ENCODE measurements around the gene NEUROD4. TPM values are rescaled to one million over a fixed set of nuclear protein-coding genes. Genes with fewer than 3 reads are reported as not detected.

The NEUROD4 gene
- polyA plus RNA-seq, 1 of the 3 experiments (the other 2 are of a cell fraction), result not detected

GRCh38 chr12:54975875-54976274 is 43.9 kb upstream of the NEUROD4 start:
- no peak overlapping the region for H3K27ac ChIP-seq (ENCODE audit: low read depth in 2 of 2, low read length in 1 of 2)
- CTCF ChIA-PET, result interaction anchor here (0.9 to 3.3 kb wide), 3 partner anchors 17 to 93 kb away, joined by 3 to 11 read pairs (median 4); no protein-coding TSS in a partner anchor

GRCh38 chr12:54977155-54977554 is 42.6 kb upstream of the NEUROD4 start:
- Histone ChIP-seq H3K9me2 (no peaks in the 10 kb centered on the region), H2AFZ (ENCODE audit: low read depth) (no peak overlapping the region), H3K27me3 (ENCODE audit: insufficient read depth) (peaks cover 9% of the 10 kb centered on the region; the same call in 1 of the 2 replicates), H4K20me1 (ENCODE audit: insufficient read depth) (no peaks in the 10 kb centered on the region), H3K4me2 (no peak overlapping the region), H3K27ac (ENCODE audit: low read depth in 2 of 2, low read length in 1 of 2) (no peak overlapping the region), H3K79me2 (ENCODE audit: insufficient read depth) (no peaks in the 10 kb centered on the region), H3K4me3 (ENCODE audit: low read depth in 2 of 2, low read length in 1 of 2) (no peak overlapping the region), H3K36me3 (replicated peaks in 1 of 2; ENCODE audit: control insufficient read depth in 1 of 2, insufficient read depth in 2 of 2, low read length in 1 of 2) (no peaks in the 10 kb centered on the region), H3K9me3 (no peaks in the 10 kb centered on the region), H3F3A (replicated peaks; ENCODE audit: insufficient read depth) (no peaks in the 10 kb centered on the region), H3K9ac (no peak overlapping the region), H3K4me1 (ENCODE audit: control insufficient read depth in 1 of 2, insufficient read depth in 2 of 2, low read depth in 1 of 2, low read length in 1 of 2) (no peaks in the 10 kb centered on the region)
- TF ChIP-seq TEAD4 (IDR thresholded peaks at IDR 0.05; ENCODE audit: borderline replicate concordance, insufficient read depth), result no peak
- no peak for TF ChIP-seq EZH2phosphoT487 (IDR thresholded peaks at IDR 0.05; ENCODE audit: borderline replicate concordance, low read depth)
- no peak for TF ChIP-seq CHD2 (IDR thresholded peaks at IDR 0.05; ENCODE audit: low read length, partially characterized antibody)
- no peak for TF ChIP-seq RAD21 (IDR thresholded peaks at IDR 0.05; ENCODE audit: low read length)
- no peak for TF ChIP-seq NFIC (IDR thresholded peaks at IDR 0.05; ENCODE audit: borderline replicate concordance)
- no peak for TF ChIP-seq MXI1 (IDR thresholded peaks at IDR 0.05; ENCODE audit: low read depth, low read length)
- TF ChIP-seq GABPA (IDR thresholded peaks at IDR 0.05; ENCODE audit: low read depth), result no peak
- TF ChIP-seq EP300 (IDR thresholded peaks at IDR 0.05; ENCODE audit: borderline replicate concordance in 1 of 2, low read depth in 1 of 2, low read length in 1 of 2), result no peak
- no peak for TF ChIP-seq RXRA (IDR thresholded peaks at IDR 0.05; ENCODE audit: borderline replicate concordance, low read depth)
- 0% methylated on average over 3 of the region's 3 CpGs for WGBS (ENCODE audit: low lambda C conversion rate)
- ChIA-PET CTCF (interaction anchor here (2.2 kb wide), 1 partner anchor 17 kb away, joined by 5 read pairs; no protein-coding TSS in a partner anchor), POLR2A (no interaction called here)
- no peak for DNase-seq

More at GRCh38 chr12:54975875-54976274, 43.9 kb upstream of the NEUROD4 start:
- POLR2A ChIA-PET, result no interaction called here
- 2% methylated on average over 6 of the region's 6 CpGs for WGBS (ENCODE audit: low lambda C conversion rate)
- no peak overlapping the region for H3K9ac ChIP-seq
- H3K4me2 ChIP-seq, result no peak overlapping the region
- peaks cover 9% of the 10 kb centered on the region; the same call in 1 of the 2 replicates for H3K27me3 ChIP-seq (ENCODE audit: insufficient read depth)
- H2AFZ ChIP-seq (ENCODE audit: low read depth), result no peak overlapping the region
- H3K4me3 ChIP-seq (ENCODE audit: low read depth in 2 of 2, low read length in 1 of 2), result no peak overlapping the region
- H3K9me2 ChIP-seq, result no peaks in the 10 kb centered on the region
- H3K4me1 ChIP-seq (ENCODE audit: control insufficient read depth in 1 of 2, insufficient read depth in 2 of 2, low read depth in 1 of 2, low read length in 1 of 2), result no peaks in the 10 kb centered on the region
- no peaks in the 10 kb centered on the region for H4K20me1 ChIP-seq (ENCODE audit: insufficient read depth)
- H3F3A ChIP-seq (replicated peaks; ENCODE audit: insufficient read depth), result no peaks in the 10 kb centered on the region
- no peak for DNase-seq
- TF ChIP-seq CTCF (IDR thresholded peaks at IDR 0.05), result no peak
- H3K9me3 ChIP-seq, result no peaks in the 10 kb centered on the region
- no peaks in the 10 kb centered on the region for H3K36me3 ChIP-seq (replicated peaks in 1 of 2; ENCODE audit: control insufficient read depth in 1 of 2, insufficient read depth in 2 of 2, low read length in 1 of 2)
- H3K79me2 ChIP-seq (ENCODE audit: insufficient read depth), result no peaks in the 10 kb centered on the region

- no peaks in the 10 kb centered on the region for H4K20me1 ChIP-seq (ENCODE audit: insufficient read depth)
- no peak overlapping the region for H3K9ac ChIP-seq
- peaks cover 9% of the 10 kb centered on the region; the same call in 1 of the 2 replicates for H3K27me3 ChIP-seq (ENCODE audit: insufficient read depth)
- no peak for DNase-seq
- CTCF ChIA-PET, result interaction anchor here (2.2 kb wide), 1 partner anchor 16 kb away, joined by 5 read pairs; no protein-coding TSS in a partner anchor
- H3K4me2 ChIP-seq, result no peak overlapping the region
- POLR2A ChIA-PET, result no interaction called here
- H3K36me3 ChIP-seq (replicated peaks in 1 of 2; ENCODE audit: control insufficient read depth in 1 of 2, insufficient read depth in 2 of 2, low read length in 1 of 2), result no peaks in the 10 kb centered on the region
- no peak overlapping the region for H2AFZ ChIP-seq (ENCODE audit: low read depth)
- no peaks in the 10 kb centered on the region for H3F3A ChIP-seq (replicated peaks; ENCODE audit: insufficient read depth)
- H3K4me3 ChIP-seq (ENCODE audit: low read depth in 2 of 2, low read length in 1 of 2), result no peak overlapping the region
- 4% methylated on average over 5 of the region's 5 CpGs for WGBS (ENCODE audit: low lambda C conversion rate)
- H3K79me2 ChIP-seq (ENCODE audit: insufficient read depth), result no peaks in the 10 kb centered on the region
- H3K9me2 ChIP-seq, result no peaks in the 10 kb centered on the region
- H3K9me3 ChIP-seq, result no peaks in the 10 kb centered on the region
- no peak overlapping the region for H3K27ac ChIP-seq (ENCODE audit: low read depth in 2 of 2, low read length in 1 of 2)
- no peaks in the 10 kb centered on the region for H3K4me1 ChIP-seq (ENCODE audit: control insufficient read depth in 1 of 2, insufficient read depth in 2 of 2, low read depth in 1 of 2, low read length in 1 of 2)
- TF ChIP-seq TCF12 (IDR thresholded peaks at IDR 0.05), result no peak
- TF ChIP-seq YY1 (IDR thresholded peaks at IDR 0.05; ENCODE audit: low read depth), result no peak
- no peak for TF ChIP-seq MEF2A (IDR thresholded peaks at IDR 0.05; ENCODE audit: borderline replicate concordance, low read depth)
- TF ChIP-seq, protein P1, sequence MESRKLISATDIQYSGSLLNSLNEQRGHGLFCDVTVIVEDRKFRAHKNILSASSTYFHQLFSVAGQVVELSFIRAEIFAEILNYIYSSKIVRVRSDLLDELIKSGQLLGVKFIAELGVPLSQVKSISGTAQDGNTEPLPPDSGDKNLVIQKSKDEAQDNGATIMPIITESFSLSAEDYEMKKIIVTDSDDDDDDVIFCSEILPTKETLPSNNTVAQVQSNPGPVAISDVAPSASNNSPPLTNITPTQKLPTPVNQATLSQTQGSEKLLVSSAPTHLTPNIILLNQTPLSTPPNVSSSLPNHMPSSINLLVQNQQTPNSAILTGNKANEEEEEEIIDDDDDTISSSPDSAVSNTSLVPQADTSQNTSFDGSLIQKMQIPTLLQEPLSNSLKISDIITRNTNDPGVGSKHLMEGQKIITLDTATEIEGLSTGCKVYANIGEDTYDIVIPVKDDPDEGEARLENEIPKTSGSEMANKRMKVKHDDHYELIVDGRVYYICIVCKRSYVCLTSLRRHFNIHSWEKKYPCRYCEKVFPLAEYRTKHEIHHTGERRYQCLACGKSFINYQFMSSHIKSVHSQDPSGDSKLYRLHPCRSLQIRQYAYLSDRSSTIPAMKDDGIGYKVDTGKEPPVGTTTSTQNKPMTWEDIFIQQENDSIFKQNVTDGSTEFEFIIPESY (IDR thresholded peaks at IDR 0.05; ENCODE audit: borderline replicate concordance, low read depth), result no peak
- TF ChIP-seq, protein P2, sequence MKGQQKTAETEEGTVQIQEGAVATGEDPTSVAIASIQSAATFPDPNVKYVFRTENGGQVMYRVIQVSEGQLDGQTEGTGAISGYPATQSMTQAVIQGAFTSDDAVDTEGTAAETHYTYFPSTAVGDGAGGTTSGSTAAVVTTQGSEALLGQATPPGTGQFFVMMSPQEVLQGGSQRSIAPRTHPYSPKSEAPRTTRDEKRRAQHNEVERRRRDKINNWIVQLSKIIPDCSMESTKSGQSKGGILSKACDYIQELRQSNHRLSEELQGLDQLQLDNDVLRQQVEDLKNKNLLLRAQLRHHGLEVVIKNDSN (IDR thresholded peaks at IDR 0.05; ENCODE audit: borderline replicate concordance, low read depth), result no peak
- TF ChIP-seq TAF1 (IDR thresholded peaks at IDR 0.05; ENCODE audit: borderline replicate concordance, low read depth, low read length), result no peak
- TF ChIP-seq CHD2 (IDR thresholded peaks at IDR 0.05; ENCODE audit: low read length, partially characterized antibody), result no peak
- TF ChIP-seq EP300 (IDR thresholded peaks at IDR 0.05; ENCODE audit: borderline replicate concordance in 1 of 2, low read depth in 1 of 2, low read length in 1 of 2), result no peak
- no peak for TF ChIP-seq RXRA (IDR thresholded peaks at IDR 0.05; ENCODE audit: borderline replicate concordance, low read depth)
- no peak for TF ChIP-seq FOXM1 (IDR thresholded peaks at IDR 0.05; ENCODE audit: low read depth)
- no peak for TF ChIP-seq MXI1 (IDR thresholded peaks at IDR 0.05; ENCODE audit: low read depth, low read length)
- TF ChIP-seq SMC3 (IDR thresholded peaks at IDR 0.05; ENCODE audit: low read depth, low read length), result no peak
Observed at GRCh38 chr12:54977857-54978256, 41.9 kb upstream of the NEUROD4 start.

Measured in SK-N-SH (cell line).